GM10248 (cell line): Measurements from ENCODE around the gene DOCK11.
"Not testable (repeated sequence)": the region's sequence is repeated elsewhere in the genome, so short reads cannot be mapped to it uniquely, and the experiment has no call there.

Experiments
- CTCF ChIA-PET: fragments of 300-600 bp; sonication (Branson Sonifier 250); formaldehyde crosslinking; extraction: SDS; loops from one replicate; lab custom pipeline; 2021; ENCODE audit warnings: antibody characterized with exemption; lab: Yijun Ruan, JAX
- POLR2A ChIA-PET: fragments of 350-650 bp; sonication (Branson Sonifier 250); formaldehyde crosslinking; extraction: SDS; loops from one replicate; lab custom pipeline; 2020; ENCODE audit warnings: antibody characterized with exemption; lab: Yijun Ruan, JAX
- DNase-seq: peaks from one replicate; pipeline ENCODE4 v3.0.0; 2012; ENCODE audit errors: extremely low spot score
- TF ChIP-seq, protein P1 (sequence below): IDR thresholded peaks from 2 replicates; pipeline ENCODE4 v1.5.1; 2012; ENCODE audit warnings: mild to moderate bottlenecking, low read depth; ENCODE audit errors: extremely low read depth, missing control alignments, control extremely low read depth

DOCK11 gene

DNA sequence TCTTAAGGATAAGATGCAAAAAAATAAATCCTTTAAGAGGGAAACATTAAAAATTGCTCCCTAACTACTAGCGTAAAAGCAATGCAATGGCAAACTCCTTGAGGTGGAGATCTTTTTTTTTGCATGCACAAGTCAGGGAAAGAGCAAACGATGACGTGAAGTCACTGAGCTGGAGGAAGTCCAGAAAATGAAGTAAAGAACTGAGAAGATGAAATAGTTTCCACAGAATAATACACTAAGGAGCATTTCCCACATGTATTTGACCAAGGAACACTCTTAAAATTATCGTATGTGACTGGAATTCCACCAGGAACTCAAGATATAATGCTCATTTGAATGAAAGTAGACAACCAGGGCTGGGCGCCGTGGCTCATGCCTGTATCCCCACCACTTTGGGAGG is 21.0 kb upstream of the DOCK11 start:
- CTCF ChIA-PET = interaction anchor here (1.6 kb wide), 1 partner anchor 15 kb away, joined by 6 read pairs; no protein-coding TSS in a partner anchor
- POLR2A ChIA-PET = no interaction called here
- TF ChIP-seq, protein P1, sequence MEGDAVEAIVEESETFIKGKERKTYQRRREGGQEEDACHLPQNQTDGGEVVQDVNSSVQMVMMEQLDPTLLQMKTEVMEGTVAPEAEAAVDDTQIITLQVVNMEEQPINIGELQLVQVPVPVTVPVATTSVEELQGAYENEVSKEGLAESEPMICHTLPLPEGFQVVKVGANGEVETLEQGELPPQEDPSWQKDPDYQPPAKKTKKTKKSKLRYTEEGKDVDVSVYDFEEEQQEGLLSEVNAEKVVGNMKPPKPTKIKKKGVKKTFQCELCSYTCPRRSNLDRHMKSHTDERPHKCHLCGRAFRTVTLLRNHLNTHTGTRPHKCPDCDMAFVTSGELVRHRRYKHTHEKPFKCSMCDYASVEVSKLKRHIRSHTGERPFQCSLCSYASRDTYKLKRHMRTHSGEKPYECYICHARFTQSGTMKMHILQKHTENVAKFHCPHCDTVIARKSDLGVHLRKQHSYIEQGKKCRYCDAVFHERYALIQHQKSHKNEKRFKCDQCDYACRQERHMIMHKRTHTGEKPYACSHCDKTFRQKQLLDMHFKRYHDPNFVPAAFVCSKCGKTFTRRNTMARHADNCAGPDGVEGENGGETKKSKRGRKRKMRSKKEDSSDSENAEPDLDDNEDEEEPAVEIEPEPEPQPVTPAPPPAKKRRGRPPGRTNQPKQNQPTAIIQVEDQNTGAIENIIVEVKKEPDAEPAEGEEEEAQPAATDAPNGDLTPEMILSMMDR = no peak
- DNase-seq = no peak

GRCh38 chrX:118475903-118476302 is 19.7 kb upstream of the DOCK11 start:
- CTCF ChIA-PET = no interaction called here

GRCh38 chrX:118480172-118480571 is 15.4 kb upstream of the DOCK11 start:
- DNase-seq = no peak
- TF ChIP-seq, protein P1 = no peak
- CTCF ChIA-PET = no interaction called here
- POLR2A ChIA-PET = no interaction called here

More at GRCh38 chrX:118475903-118476302, 19.7 kb upstream of the DOCK11 start:
- TF ChIP-seq, protein P1 = no peak
- POLR2A ChIA-PET = no interaction called here
- DNase-seq = no peak

- DNase-seq, POLR2A ChIA-PET, CTCF ChIA-PET: not testable (repeated sequence)
Observed at GRCh38 chrX:118482384-118482783, 13.2 kb upstream of the DOCK11 start.

- TF ChIP-seq, protein P1 = no peak
- ChIA-PET POLR2A (interaction anchor here (0.7 kb wide), 2 partner anchors 68 to 841 kb away, joined by 4 to 6 read pairs; no protein-coding TSS in a partner anchor), CTCF (no interaction called here)
- DNase-seq = no peak
Observed at GRCh38 chrX:118484216-118484903, 11.3 kb upstream of the DOCK11 start.

- CTCF ChIA-PET = not testable (repeated sequence)
Observed at GRCh38 chrX:118486693-118487092, 8.9 kb upstream of the DOCK11 start.

DNA sequence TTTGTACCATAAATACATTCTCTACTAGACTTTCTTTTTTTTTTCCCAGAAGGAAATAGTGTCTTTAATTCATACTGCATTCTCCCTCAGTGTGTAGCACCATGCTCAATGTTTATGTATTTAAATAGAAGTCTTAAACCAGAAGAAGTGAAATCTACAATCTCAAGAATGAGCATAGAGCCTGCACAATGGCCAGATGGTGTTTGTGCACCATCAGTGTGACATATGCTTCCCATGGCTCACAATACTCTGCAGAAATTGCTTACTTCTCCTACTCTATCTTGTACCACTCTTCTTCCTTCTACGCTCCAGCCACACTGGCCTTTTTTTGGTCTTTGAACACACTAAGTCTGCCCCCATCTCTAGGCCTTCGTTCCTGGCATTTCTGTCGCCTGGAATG is 2.6 kb upstream of the DOCK11 start:
- TF ChIP-seq, protein P1 = no peak
- POLR2A ChIA-PET = no interaction called here
- DNase-seq = no peak
- CTCF ChIA-PET = no interaction called here

More at GRCh38 chrX:118486693-118487092, 8.9 kb upstream of the DOCK11 start:
- POLR2A ChIA-PET, DNase-seq: not testable (repeated sequence)
